ENCODE results near the gene PCDHGA3.

Gene PCDHGA3

DNA sequence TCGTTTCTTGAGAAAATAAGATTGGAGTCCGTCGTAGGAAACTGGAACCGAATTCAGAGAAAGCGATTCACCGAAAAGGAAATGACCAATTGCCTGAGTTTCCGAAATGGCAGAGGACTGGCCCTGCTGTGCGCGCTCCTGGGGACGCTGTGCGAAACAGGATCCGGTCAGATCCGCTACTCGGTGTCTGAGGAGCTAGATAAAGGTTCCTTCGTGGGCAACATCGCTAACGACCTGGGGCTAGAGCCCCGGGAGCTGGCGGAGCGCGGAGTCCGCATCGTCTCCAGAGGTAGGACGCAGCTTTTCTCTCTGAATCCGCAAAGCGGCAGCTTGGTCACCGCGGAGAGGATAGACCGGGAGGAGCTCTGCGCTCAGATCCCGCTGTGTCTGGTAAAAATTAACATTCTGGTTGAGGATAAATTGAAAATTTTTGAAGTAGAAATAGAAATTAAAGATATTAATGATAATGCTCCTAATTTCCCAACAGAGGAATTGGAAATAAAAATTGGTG, 379 bp downstream of the PCDHGA3 start:
- Histone ChIP-seq H3K36me3 (ENCODE audit: control insufficient read depth in 2 of 2, insufficient read depth in 1 of 2, low read length in 2 of 2) (no peaks in the 10 kb centered on the region), H3K4me1 (ENCODE audit: control insufficient read depth, insufficient read depth, low read length) (no peaks in the 10 kb centered on the region), H3K9me3 (ENCODE audit: control insufficient read depth, insufficient read depth, low read depth, low read length) (no peaks in the 10 kb centered on the region), H3K27ac (ENCODE audit: extremely low read depth, low read depth, low read length) (no peak overlapping the region), H3K4me3 (ENCODE audit: low read depth, low read length) (no peak overlapping the region)
- TF ChIP-seq ZNF561 (tag by site-specific recombination; IDR thresholded peaks at IDR 0.05; ENCODE audit: borderline replicate concordance): no peak
- no peak for TF ChIP-seq OVOL3 (tag by site-specific recombination; IDR thresholded peaks at IDR 0.05)
- TF ChIP-seq, protein P1, sequence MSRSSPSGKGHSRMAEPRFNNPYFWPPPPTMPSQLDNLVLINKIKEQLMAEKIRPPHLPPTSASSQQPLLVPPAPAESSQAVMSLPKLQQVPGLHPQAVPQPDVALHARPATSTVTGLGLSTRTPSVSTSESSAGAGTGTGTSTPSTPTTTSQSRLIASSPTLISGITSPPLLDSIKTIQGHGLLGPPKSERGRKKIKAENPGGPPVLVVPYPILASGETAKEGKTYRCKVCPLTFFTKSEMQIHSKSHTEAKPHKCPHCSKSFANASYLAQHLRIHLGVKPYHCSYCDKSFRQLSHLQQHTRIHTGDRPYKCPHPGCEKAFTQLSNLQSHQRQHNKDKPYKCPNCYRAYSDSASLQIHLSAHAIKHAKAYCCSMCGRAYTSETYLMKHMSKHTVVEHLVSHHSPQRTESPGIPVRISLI (tag by site-specific recombination; IDR thresholded peaks at IDR 0.05): no peak
- TF ChIP-seq, protein P2, sequence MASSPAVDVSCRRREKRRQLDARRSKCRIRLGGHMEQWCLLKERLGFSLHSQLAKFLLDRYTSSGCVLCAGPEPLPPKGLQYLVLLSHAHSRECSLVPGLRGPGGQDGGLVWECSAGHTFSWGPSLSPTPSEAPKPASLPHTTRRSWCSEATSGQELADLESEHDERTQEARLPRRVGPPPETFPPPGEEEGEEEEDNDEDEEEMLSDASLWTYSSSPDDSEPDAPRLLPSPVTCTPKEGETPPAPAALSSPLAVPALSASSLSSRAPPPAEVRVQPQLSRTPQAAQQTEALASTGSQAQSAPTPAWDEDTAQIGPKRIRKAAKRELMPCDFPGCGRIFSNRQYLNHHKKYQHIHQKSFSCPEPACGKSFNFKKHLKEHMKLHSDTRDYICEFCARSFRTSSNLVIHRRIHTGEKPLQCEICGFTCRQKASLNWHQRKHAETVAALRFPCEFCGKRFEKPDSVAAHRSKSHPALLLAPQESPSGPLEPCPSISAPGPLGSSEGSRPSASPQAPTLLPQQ (tag by site-specific recombination; IDR thresholded peaks at IDR 0.05): no peak
- TF ChIP-seq ZNF335 (tag by site-specific recombination; conservative IDR thresholded peaks at IDR 0.05): no peak
- TF ChIP-seq REPIN1 (tag by site-specific recombination; IDR thresholded peaks at IDR 0.05; ENCODE audit: low read depth): no peak
- TF ChIP-seq ZFP41 (tag by site-specific recombination; IDR thresholded peaks at IDR 0.05; ENCODE audit: borderline replicate concordance): no peak
- no peak for TF ChIP-seq ZNF664 (tag by site-specific recombination; IDR thresholded peaks at IDR 0.05)
- no peak for TF ChIP-seq RBAK (tag by site-specific recombination; IDR thresholded peaks at IDR 0.05)
- TF ChIP-seq ZNF585B (tag by site-specific recombination; IDR thresholded peaks at IDR 0.05): no peak
- TF ChIP-seq KLF7 (tag by site-specific recombination; IDR thresholded peaks at IDR 0.05; ENCODE audit: borderline replicate concordance): no peak
- TF ChIP-seq, protein P3, sequence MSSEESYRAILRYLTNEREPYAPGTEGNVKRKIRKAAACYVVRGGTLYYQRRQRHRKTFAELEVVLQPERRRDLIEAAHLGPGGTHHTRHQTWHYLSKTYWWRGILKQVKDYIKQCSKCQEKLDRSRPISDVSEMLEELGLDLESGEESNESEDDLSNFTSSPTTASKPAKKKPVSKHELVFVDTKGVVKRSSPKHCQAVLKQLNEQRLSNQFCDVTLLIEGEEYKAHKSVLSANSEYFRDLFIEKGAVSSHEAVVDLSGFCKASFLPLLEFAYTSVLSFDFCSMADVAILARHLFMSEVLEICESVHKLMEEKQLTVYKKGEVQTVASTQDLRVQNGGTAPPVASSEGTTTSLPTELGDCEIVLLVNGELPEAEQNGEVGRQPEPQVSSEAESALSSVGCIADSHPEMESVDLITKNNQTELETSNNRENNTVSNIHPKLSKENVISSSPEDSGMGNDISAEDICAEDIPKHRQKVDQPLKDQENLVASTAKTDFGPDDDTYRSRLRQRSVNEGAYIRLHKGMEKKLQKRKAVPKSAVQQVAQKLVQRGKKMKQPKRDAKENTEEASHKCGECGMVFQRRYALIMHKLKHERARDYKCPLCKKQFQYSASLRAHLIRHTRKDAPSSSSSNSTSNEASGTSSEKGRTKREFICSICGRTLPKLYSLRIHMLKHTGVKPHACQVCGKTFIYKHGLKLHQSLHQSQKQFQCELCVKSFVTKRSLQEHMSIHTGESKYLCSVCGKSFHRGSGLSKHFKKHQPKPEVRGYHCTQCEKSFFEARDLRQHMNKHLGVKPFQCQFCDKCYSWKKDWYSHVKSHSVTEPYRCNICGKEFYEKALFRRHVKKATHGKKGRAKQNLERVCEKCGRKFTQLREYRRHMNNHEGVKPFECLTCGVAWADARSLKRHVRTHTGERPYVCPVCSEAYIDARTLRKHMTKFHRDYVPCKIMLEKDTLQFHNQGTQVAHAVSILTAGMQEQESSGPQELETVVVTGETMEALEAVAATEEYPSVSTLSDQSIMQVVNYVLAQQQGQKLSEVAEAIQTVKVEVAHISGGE (tag by site-specific recombination; conservative IDR thresholded peaks at IDR 0.05; ENCODE audit: low read depth): no peak
- TF ChIP-seq ZIC2 (tag by site-specific recombination; IDR thresholded peaks at IDR 0.05): no peak
- TF ChIP-seq, protein P4, sequence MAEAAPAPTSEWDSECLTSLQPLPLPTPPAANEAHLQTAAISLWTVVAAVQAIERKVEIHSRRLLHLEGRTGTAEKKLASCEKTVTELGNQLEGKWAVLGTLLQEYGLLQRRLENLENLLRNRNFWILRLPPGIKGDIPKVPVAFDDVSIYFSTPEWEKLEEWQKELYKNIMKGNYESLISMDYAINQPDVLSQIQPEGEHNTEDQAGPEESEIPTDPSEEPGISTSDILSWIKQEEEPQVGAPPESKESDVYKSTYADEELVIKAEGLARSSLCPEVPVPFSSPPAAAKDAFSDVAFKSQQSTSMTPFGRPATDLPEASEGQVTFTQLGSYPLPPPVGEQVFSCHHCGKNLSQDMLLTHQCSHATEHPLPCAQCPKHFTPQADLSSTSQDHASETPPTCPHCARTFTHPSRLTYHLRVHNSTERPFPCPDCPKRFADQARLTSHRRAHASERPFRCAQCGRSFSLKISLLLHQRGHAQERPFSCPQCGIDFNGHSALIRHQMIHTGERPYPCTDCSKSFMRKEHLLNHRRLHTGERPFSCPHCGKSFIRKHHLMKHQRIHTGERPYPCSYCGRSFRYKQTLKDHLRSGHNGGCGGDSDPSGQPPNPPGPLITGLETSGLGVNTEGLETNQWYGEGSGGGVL (tag by site-specific recombination; IDR thresholded peaks at IDR 0.05): no peak
- TF ChIP-seq ZNF23 (tag by site-specific recombination; IDR thresholded peaks at IDR 0.05; ENCODE audit: borderline replicate concordance): no peak
- ChIA-PET CTCF (interaction anchor here (0.7 to 3.3 kb wide), 10 partner anchors 10 to 223 kb away, joined by 3 to 21 read pairs (median 6); partner anchors contain the start of genes PCDHGA1, PCDHGA11, PCDHGA4 and TAF7), POLR2A (interaction anchor here (1.0 kb wide), 1 partner anchor 24 kb away, joined by 6 read pairs; the partner anchor contains the start of gene TAF7)

DNA sequence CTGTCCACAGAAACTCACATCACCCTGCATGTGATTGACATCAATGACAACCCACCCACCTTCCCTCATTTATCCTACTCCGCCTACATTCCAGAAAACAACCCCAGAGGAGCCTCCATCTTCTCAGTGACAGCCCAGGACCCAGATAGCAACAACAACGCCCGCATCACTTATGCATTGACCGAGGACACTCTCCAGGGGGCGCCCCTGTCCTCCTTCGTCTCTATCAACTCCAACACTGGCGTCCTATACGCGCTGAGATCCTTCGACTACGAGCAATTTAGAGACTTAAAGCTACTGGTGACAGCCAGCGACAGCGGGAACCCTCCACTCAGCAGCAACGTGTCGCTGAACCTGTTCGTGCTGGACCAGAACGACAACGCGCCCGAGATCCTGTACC, 1.7 kb downstream of the PCDHGA3 start:
- H3K4me3 ChIP-seq (ENCODE audit: low read depth, low read length): no peak overlapping the region
- H3K27ac ChIP-seq (ENCODE audit: extremely low read depth, low read depth, low read length): no peak overlapping the region
- CTCF ChIA-PET: interaction anchor here (0.6 to 3.3 kb wide), 3 partner anchors 11 to 222 kb away, joined by 5 to 21 read pairs (median 6); no protein-coding TSS in a partner anchor
- TF ChIP-seq ZNF10 (tag by site-specific recombination; IDR thresholded peaks at IDR 0.05) (no peak), ZFHX2 (tag by site-specific recombination; conservative IDR thresholded peaks at IDR 0.05) (no peak), KLF10 (tag by site-specific recombination; IDR thresholded peaks at IDR 0.05) (no peak), ZNF510 (tag by site-specific recombination; IDR thresholded peaks at IDR 0.05; ENCODE audit: insufficient replicate concordance) (no peak), ZNF23 (tag by site-specific recombination; IDR thresholded peaks at IDR 0.05; ENCODE audit: borderline replicate concordance) (no peak), KLF8 (tag by site-specific recombination; IDR thresholded peaks at IDR 0.05) (no peak), ZNF416 (tag by site-specific recombination; IDR thresholded peaks at IDR 0.05) (no peak), MEIS1 (CRISPR knock-in tag; IDR thresholded peaks at IDR 0.05; ENCODE audit: borderline replicate concordance) (no peak)
- TF ChIP-seq, protein P5, sequence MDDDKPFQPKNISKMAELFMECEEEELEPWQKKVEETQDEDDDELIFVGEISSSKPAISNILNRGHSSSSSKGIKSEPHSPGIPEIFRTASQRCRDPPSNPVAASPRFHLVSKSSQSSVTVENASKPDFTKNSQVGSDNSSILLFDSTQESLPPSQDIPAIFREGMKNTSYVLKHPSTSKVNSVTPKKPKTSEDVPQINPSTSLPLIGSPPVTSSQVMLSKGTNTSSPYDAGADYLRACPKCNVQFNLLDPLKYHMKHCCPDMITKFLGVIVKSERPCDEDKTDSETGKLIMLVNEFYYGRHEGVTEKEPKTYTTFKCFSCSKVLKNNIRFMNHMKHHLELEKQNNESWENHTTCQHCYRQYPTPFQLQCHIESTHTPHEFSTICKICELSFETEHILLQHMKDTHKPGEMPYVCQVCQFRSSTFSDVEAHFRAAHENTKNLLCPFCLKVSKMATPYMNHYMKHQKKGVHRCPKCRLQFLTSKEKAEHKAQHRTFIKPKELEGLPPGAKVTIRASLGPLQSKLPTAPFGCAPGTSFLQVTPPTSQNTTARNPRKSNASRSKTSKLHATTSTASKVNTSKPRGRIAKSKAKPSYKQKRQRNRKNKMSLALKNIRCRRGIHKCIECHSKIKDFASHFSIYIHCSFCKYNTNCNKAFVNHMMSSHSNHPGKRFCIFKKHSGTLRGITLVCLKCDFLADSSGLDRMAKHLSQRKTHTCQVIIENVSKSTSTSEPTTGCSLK (tag by site-specific recombination; IDR thresholded peaks at IDR 0.05): no peak
- POLR2A ChIA-PET: no interaction called here
- H3K4me1 ChIP-seq (ENCODE audit: control insufficient read depth, insufficient read depth, low read length): peaks cover 2% of the 10 kb centered on the region; the same call in 1 of the 2 replicates
- H3K36me3 ChIP-seq (ENCODE audit: control insufficient read depth in 2 of 2, insufficient read depth in 1 of 2, low read length in 2 of 2): no peaks in the 10 kb centered on the region
- H3K9me3 ChIP-seq (ENCODE audit: control insufficient read depth, insufficient read depth, low read depth, low read length): no peaks in the 10 kb centered on the region

All from HEK293 (cell line).